ENCODE data around the gene DENND5A.

DNA sequence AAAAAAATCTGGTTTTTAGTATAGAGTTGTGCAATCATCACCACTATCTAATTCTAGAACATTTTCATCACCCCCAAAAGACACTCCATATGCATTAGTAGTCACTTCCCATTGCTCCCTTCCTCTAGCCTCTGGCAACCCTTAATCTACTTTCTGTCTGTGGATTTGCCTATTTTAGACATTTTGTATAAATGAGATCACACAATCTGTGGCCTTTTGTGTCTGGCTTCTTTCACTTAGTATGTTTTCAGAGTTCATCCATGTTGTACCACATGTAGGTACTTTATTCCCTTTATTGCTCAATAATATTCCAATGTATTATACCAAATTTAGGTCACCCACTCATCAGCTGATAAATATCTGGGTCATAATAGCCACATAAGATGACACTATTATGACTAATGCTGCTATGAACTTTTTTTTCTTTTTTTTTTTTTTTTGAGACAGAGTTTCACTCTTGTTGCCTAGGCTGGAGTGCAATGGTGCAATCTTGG, 106.2 kb downstream of the DENND5A start:
- no peak for TF ChIP-seq POLR2AphosphoS5 (IDR thresholded peaks at IDR 0.05; ENCODE audit: borderline replicate concordance, low read depth, low read length)
- no peak for TF ChIP-seq EZH2 (IDR thresholded peaks at IDR 0.05)
- no peak for TF ChIP-seq FOXP2 (optimal IDR thresholded peaks at IDR 0.05; ENCODE audit: control extremely low read depth, extremely low read length, insufficient read depth)

Measured in SK-N-MC (cell line).